WTC11 (cell line): ENCODE results near the gene ZNF213. TPM values are rescaled to one million over a fixed set of nuclear protein-coding genes. Genes with fewer than 3 reads are reported as not detected.

Experiments
- CDX4 ChIP-seq: fragments of 250-450 bp; sonication (Bioruptor Pico); IDR thresholded peaks from 2 replicates; pipeline ENCODE4 v1.9.0; 2021; ENCODE audit warnings: moderate library complexity, mild to moderate bottlenecking, inconsistent platforms, borderline replicate concordance
- E2F4 ChIP-seq: sonication (generic); formaldehyde crosslinking; IDR thresholded peaks from 2 replicates; pipeline ENCODE4 v1.8.1; 2022; ENCODE audit warnings: low read depth, mild to moderate bottlenecking, moderate library complexity, missing genetic modification reagents, borderline replicate concordance
- E2F5 ChIP-seq: sonication (generic); formaldehyde crosslinking; IDR thresholded peaks from 2 replicates; pipeline ENCODE4 v1.8.1; 2022; ENCODE audit warnings: mild to moderate bottlenecking, moderate library complexity, missing genetic modification reagents
- EMX1 ChIP-seq: fragments of 250-450 bp; sonication (Bioruptor Pico); IDR thresholded peaks from 2 replicates; pipeline ENCODE4 v1.8.0; 2021; ENCODE audit warnings: mild to moderate bottlenecking
- ESRRA ChIP-seq: sonication (generic); formaldehyde crosslinking; IDR thresholded peaks from 2 replicates; pipeline ENCODE4 v1.8.1; 2022; ENCODE audit warnings: mild to moderate bottlenecking, missing genetic modification reagents, borderline replicate concordance
- GABPB1 ChIP-seq: sonication (generic); formaldehyde crosslinking; IDR thresholded peaks from 2 replicates; pipeline ENCODE4 v1.8.1; 2023; ENCODE audit warnings: mild to moderate bottlenecking, missing genetic modification reagents
- KAT7 ChIP-seq: sonication (generic); formaldehyde crosslinking; IDR thresholded peaks from 2 replicates; pipeline ENCODE4 v1.8.1; 2023; ENCODE audit warnings: missing genetic modification reagents, mild to moderate bottlenecking, borderline replicate concordance
- MLX ChIP-seq: sonication (generic); formaldehyde crosslinking; IDR thresholded peaks from 2 replicates; pipeline ENCODE4 v1.8.1; 2023; ENCODE audit warnings: mild to moderate bottlenecking, missing genetic modification reagents, moderate library complexity
- MYBL2 ChIP-seq: sonication (generic); formaldehyde crosslinking; IDR thresholded peaks from 2 replicates; pipeline ENCODE4 v1.8.1; 2023; ENCODE audit warnings: mild to moderate bottlenecking, moderate library complexity, missing genetic modification reagents
- NFYB ChIP-seq: sonication (generic); formaldehyde crosslinking; conservative IDR thresholded peaks from 2 replicates; pipeline ENCODE4 v1.8.0; 2022; ENCODE audit warnings: low read depth, missing genetic modification reagents
- NR1H2 ChIP-seq: sonication (generic); formaldehyde crosslinking; IDR thresholded peaks from 2 replicates; pipeline ENCODE4 v1.9.0; 2021; ENCODE audit warnings: mild to moderate bottlenecking, moderate library complexity, missing genetic modification reagents
- NR3C1 ChIP-seq: sonication (generic); formaldehyde crosslinking; conservative IDR thresholded peaks from 2 replicates; pipeline ENCODE4 v1.8.1; 2023; ENCODE audit warnings: low read depth, mild to moderate bottlenecking, missing genetic modification reagents
- PRRX2 ChIP-seq: fragments of 250-450 bp; sonication (Bioruptor Pico); IDR thresholded peaks from 2 replicates; pipeline ENCODE4 v1.8.0; 2021; ENCODE audit warnings: mild to moderate bottlenecking
- RELA ChIP-seq: sonication (generic); formaldehyde crosslinking; IDR thresholded peaks from 2 replicates; pipeline ENCODE4 v1.8.1; 2022; ENCODE audit warnings: missing genetic modification reagents, mild to moderate bottlenecking, borderline replicate concordance
- RORB ChIP-seq: fragments of 250-450 bp; sonication (Bioruptor Pico); IDR thresholded peaks from 2 replicates; pipeline ENCODE4 v1.9.0; 2021; ENCODE audit warnings: mild to moderate bottlenecking
- SMAD4 ChIP-seq: sonication (generic); formaldehyde crosslinking; IDR thresholded peaks from 2 replicates; pipeline ENCODE4 v1.8.0; 2022; ENCODE audit warnings: mild to moderate bottlenecking, missing genetic modification reagents
- SOX15 ChIP-seq: fragments of 250-450 bp; sonication (Bioruptor Pico); IDR thresholded peaks from 2 replicates; pipeline ENCODE4 v1.9.0; 2021; ENCODE audit warnings: mild to moderate bottlenecking
- TCF7 ChIP-seq: sonication (generic); formaldehyde crosslinking; IDR thresholded peaks from 2 replicates; pipeline ENCODE4 v1.8.0; 2022; ENCODE audit warnings: mild to moderate bottlenecking, low read depth, missing genetic modification reagents, moderate library complexity
- ZNF121 ChIP-seq: sonication (generic); formaldehyde crosslinking; IDR thresholded peaks from 2 replicates; pipeline ENCODE4 v1.8.0; 2023; ENCODE audit warnings: missing genetic modification reagents
- total RNA-seq: library from RNA; stranded (reverse); gene quantifications from 3 replicates; pipeline ENCODE4 v1.2.3, GENCODE V29; 2021
- TF ChIP-seq, protein P1 (sequence below): sonication (generic); formaldehyde crosslinking; conservative IDR thresholded peaks from 2 replicates; pipeline ENCODE4 v1.8.1; 2023; ENCODE audit warnings: mild to moderate bottlenecking, low read depth, missing genetic modification reagents, moderate library complexity
- TF ChIP-seq, protein P2 (sequence below): sonication (generic); formaldehyde crosslinking; conservative IDR thresholded peaks from 2 replicates; pipeline ENCODE4 v1.8.1; 2022; ENCODE audit warnings: mild to moderate bottlenecking, missing genetic modification reagents
- TF ChIP-seq, protein P3 (sequence below): sonication (generic); formaldehyde crosslinking; IDR thresholded peaks from 2 replicates; pipeline ENCODE4 v1.8.1; 2023; ENCODE audit warnings: mild to moderate bottlenecking, moderate library complexity, missing genetic modification reagents
- TF ChIP-seq, protein P4 (sequence below): sonication (generic); formaldehyde crosslinking; IDR thresholded peaks from 2 replicates; pipeline ENCODE4 v1.8.1; 2022; ENCODE audit warnings: mild to moderate bottlenecking, missing genetic modification reagents, moderate library complexity, borderline replicate concordance
- TF ChIP-seq, protein P5 (sequence below): sonication (generic); formaldehyde crosslinking; IDR thresholded peaks from 2 replicates; pipeline ENCODE4 v1.8.0; 2023; ENCODE audit warnings: mild to moderate bottlenecking, missing genetic modification reagents

ZNF213 gene
- total RNA-seq, 1 experiment from 2014 or later, result 11.6 TPM

- no peak for TF ChIP-seq EMX1
- TF ChIP-seq SMAD4, result no peak
- peak; percentile 69; the same call in 1 of the 2 replicates for TF ChIP-seq MYBL2 (CRISPR knock-in tag)
- no peak for TF ChIP-seq MLX (CRISPR knock-in tag)
- TF ChIP-seq, protein P1, sequence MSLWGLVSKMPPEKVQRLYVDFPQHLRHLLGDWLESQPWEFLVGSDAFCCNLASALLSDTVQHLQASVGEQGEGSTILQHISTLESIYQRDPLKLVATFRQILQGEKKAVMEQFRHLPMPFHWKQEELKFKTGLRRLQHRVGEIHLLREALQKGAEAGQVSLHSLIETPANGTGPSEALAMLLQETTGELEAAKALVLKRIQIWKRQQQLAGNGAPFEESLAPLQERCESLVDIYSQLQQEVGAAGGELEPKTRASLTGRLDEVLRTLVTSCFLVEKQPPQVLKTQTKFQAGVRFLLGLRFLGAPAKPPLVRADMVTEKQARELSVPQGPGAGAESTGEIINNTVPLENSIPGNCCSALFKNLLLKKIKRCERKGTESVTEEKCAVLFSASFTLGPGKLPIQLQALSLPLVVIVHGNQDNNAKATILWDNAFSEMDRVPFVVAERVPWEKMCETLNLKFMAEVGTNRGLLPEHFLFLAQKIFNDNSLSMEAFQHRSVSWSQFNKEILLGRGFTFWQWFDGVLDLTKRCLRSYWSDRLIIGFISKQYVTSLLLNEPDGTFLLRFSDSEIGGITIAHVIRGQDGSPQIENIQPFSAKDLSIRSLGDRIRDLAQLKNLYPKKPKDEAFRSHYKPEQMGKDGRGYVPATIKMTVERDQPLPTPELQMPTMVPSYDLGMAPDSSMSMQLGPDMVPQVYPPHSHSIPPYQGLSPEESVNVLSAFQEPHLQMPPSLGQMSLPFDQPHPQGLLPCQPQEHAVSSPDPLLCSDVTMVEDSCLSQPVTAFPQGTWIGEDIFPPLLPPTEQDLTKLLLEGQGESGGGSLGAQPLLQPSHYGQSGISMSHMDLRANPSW (CRISPR knock-in tag), result no peak
- TF ChIP-seq, protein P2, sequence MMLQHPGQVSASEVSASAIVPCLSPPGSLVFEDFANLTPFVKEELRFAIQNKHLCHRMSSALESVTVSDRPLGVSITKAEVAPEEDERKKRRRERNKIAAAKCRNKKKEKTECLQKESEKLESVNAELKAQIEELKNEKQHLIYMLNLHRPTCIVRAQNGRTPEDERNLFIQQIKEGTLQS (CRISPR knock-in tag), result no peak
- TF ChIP-seq RELA, result no peak
- TF ChIP-seq PRRX2 (CRISPR knock-in tag), result no peak
- TF ChIP-seq CDX4 (CRISPR knock-in tag), result no peak
- TF ChIP-seq NR1H2, result no peak
- no peak for TF ChIP-seq SOX15
- TF ChIP-seq, protein P3, sequence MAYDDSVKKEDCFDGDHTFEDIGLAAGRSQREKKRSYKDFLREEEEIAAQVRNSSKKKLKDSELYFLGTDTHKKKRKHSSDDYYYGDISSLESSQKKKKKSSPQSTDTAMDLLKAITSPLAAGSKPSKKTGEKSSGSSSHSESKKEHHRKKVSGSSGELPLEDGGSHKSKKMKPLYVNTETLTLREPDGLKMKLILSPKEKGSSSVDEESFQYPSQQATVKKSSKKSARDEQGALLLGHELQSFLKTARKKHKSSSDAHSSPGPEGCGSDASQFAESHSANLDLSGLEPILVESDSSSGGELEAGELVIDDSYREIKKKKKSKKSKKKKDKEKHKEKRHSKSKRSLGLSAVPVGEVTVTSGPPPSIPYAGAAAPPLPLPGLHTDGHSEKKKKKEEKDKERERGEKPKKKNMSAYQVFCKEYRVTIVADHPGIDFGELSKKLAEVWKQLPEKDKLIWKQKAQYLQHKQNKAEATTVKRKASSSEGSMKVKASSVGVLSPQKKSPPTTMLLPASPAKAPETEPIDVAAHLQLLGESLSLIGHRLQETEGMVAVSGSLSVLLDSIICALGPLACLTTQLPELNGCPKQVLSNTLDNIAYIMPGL (CRISPR knock-in tag), result no peak; the same call in 1 of the 2 replicates
- TF ChIP-seq ZNF121 (CRISPR knock-in tag), result peak; percentile 86
- no peak for TF ChIP-seq NR3C1 (CRISPR knock-in tag)
- TF ChIP-seq RORB (CRISPR knock-in tag), result no peak
- TF ChIP-seq, protein P4, sequence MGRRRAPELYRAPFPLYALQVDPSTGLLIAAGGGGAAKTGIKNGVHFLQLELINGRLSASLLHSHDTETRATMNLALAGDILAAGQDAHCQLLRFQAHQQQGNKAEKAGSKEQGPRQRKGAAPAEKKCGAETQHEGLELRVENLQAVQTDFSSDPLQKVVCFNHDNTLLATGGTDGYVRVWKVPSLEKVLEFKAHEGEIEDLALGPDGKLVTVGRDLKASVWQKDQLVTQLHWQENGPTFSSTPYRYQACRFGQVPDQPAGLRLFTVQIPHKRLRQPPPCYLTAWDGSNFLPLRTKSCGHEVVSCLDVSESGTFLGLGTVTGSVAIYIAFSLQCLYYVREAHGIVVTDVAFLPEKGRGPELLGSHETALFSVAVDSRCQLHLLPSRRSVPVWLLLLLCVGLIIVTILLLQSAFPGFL (CRISPR knock-in tag), result no peak
- TF ChIP-seq, protein P5, sequence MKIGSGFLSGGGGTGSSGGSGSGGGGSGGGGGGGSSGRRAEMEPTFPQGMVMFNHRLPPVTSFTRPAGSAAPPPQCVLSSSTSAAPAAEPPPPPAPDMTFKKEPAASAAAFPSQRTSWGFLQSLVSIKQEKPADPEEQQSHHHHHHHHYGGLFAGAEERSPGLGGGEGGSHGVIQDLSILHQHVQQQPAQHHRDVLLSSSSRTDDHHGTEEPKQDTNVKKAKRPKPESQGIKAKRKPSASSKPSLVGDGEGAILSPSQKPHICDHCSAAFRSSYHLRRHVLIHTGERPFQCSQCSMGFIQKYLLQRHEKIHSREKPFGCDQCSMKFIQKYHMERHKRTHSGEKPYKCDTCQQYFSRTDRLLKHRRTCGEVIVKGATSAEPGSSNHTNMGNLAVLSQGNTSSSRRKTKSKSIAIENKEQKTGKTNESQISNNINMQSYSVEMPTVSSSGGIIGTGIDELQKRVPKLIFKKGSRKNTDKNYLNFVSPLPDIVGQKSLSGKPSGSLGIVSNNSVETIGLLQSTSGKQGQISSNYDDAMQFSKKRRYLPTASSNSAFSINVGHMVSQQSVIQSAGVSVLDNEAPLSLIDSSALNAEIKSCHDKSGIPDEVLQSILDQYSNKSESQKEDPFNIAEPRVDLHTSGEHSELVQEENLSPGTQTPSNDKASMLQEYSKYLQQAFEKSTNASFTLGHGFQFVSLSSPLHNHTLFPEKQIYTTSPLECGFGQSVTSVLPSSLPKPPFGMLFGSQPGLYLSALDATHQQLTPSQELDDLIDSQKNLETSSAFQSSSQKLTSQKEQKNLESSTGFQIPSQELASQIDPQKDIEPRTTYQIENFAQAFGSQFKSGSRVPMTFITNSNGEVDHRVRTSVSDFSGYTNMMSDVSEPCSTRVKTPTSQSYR (CRISPR knock-in tag), result no peak
- no peak for TF ChIP-seq E2F4 (CRISPR knock-in tag)
- peak; percentile 48 for TF ChIP-seq NFYB (CRISPR knock-in tag)
- TF ChIP-seq KAT7 (CRISPR knock-in tag), result no peak
- TF ChIP-seq GABPB1, result no peak
- no peak for TF ChIP-seq TCF7
- TF ChIP-seq ESRRA, result no peak
- TF ChIP-seq E2F5 (CRISPR knock-in tag), result peak; percentile 57; the same call in 1 of the 2 replicates
Observed at GRCh38 chr16:3123986-3124886, 10.6 kb upstream of the ZNF213 start (continued).
